Stimulated activated CD8-positive, alpha-beta memory T cell treated with anti-CD3 and anti-CD28 coated beads, Interleukin-7, amount 100 ng/mL, for 48 hours (primary cell): ENCODE results near the gene TIMM44.

Experiments
- DNase-seq, 2 donors: peaks; one replicate each; pipeline ENCODE4 v3.0.0-alpha.2; 2020; ENCODE audit warnings: low read depth in 1 of 2; ENCODE audit errors: extremely low read depth in 1 of 2

The TIMM44 gene

DNA sequence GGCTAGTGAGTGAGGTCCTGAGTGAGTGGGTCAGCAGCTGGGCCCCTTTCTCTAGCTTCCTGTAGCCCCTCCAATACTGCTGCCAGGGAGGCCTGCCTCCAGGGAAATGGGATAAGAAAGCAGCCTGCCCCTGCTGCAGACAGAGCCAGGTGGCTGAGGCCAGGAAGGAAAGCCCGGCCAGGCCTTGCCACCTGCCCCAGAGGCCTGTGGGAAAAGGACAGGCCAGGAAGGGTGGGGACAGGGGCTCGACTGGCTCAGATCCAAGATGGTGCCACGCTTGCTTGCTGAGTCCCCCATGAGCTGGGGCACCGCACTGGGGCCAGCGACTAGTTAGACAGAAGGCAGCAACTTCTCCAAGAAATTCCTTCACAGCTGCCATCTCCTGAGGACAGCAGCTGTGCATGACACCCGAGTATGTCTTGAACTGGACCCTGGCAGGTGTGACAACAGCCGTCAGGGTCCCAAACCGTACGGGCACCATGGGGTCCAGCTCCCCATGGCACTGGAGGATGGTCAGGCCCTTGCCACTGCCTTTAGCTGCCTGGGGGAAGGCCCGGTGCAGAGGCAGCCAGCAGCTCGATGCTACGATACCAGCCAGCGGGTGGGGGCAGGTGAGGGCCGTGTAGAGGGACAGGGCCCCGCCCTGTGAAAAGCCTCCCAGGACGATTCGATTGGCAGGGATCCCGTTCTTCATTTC is 64.2 kb downstream of the TIMM44 start:
- DNase-seq = no peak

DNA sequence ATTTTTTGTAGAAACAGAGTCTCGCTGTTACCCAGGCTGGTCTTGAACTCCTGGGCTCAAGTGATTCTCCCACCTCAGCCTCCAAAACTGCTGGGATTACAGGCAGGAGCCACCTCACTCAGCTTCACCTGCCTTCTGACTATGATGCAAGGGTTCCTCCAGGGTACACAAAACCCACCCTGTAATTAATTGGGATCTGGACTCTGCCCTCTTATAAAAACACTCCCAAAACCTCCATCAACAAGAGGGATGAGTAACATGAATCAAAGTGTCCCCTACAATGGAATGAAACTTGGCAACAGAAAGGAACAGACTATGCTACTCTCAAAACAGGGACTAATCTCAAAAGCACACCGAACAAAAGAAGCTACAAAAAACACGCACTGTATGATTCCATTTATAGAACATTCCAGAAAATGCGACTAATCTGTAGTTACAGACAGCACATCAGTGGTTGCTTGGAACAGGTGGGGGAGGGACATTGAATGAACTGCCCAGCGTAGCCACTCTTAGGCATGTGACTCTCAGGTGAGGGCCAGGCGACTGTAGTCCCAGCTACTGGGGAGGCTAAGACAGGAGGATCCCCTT is 66.1 kb downstream of the TIMM44 start:
- DNase-seq = no peak
